Astrocyte (in vitro differentiated cells and primary cell): ENCODE results near the gene GCK.

Experiments
- EZH2 ChIP-seq: IDR thresholded peaks from 2 replicates; pipeline ENCODE4 v1.6.1; 2012; ENCODE audit warnings: mild to moderate bottlenecking, low read length, inconsistent platforms; ENCODE audit not compliant: insufficient read depth
- TF ChIP-seq, protein P1 (sequence below): IDR thresholded peaks from 2 replicates; pipeline ENCODE4 v1.5.1; 2011; ENCODE audit warnings: low read depth, mild to moderate bottlenecking, inconsistent platforms, low read length, moderate library complexity; ENCODE audit not compliant: insufficient read depth

DNA sequence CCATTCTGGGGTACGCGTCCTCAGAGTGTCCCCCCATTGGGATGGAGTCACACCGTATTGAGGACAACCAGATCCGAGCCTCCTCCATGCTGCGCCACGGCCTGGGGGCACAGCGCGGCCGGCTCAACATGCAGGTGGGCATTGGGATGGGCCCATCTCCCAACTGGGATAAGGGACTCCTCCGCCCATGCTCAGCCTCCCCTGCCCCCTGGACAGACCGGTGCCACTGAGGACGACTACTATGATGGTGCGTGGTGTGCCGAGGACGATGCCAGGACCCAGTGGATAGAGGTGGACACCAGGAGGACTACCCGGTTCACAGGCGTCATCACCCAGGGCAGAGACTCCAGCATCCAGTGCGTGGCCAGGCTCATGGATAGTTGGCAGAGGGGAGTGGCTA is 79.2 kb downstream of the GCK start:
- TF ChIP-seq, protein P1, sequence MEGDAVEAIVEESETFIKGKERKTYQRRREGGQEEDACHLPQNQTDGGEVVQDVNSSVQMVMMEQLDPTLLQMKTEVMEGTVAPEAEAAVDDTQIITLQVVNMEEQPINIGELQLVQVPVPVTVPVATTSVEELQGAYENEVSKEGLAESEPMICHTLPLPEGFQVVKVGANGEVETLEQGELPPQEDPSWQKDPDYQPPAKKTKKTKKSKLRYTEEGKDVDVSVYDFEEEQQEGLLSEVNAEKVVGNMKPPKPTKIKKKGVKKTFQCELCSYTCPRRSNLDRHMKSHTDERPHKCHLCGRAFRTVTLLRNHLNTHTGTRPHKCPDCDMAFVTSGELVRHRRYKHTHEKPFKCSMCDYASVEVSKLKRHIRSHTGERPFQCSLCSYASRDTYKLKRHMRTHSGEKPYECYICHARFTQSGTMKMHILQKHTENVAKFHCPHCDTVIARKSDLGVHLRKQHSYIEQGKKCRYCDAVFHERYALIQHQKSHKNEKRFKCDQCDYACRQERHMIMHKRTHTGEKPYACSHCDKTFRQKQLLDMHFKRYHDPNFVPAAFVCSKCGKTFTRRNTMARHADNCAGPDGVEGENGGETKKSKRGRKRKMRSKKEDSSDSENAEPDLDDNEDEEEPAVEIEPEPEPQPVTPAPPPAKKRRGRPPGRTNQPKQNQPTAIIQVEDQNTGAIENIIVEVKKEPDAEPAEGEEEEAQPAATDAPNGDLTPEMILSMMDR = no peak
- no peak for TF ChIP-seq EZH2
